PC-9 (cell line): ENCODE measurements around the gene ZFYVE27.

Experiments
- CTCF ChIP-seq: fragments of 200-600 bp; sonication (generic); conservative IDR thresholded peaks from 2 replicates; pipeline ENCODE4 v1.6.1; 2017; ENCODE audit warnings: mixed run types, antibody characterized with exemption, mild to moderate bottlenecking, moderate library complexity
- EZH2 ChIP-seq: fragments of 200-600 bp; sonication (generic); IDR thresholded peaks from 2 replicates; pipeline ENCODE4 v1.8.0; 2017; ENCODE audit warnings: antibody characterized with exemption, low read depth

- no peak for TF ChIP-seq EZH2
- TF ChIP-seq CTCF: no peak
Measured at GRCh38 chr10:97704341-97704740, 32.6 kb upstream of the ZFYVE27 start.
